Measurements from ENCODE around the gene CCS. TPM values are rescaled to one million over a fixed set of nuclear protein-coding genes. Genes with fewer than 3 reads are reported as not detected.
"Not testable (repeated sequence)": the region's sequence is repeated elsewhere in the genome, so short reads cannot be mapped to it uniquely, and the experiment has no call there.

Gene CCS
- total RNA-seq: 64.9 TPM

GRCh38 chr11:66592457-66593302 is at the start of gene CCS, which contains the start of gene CCDC87:
Gene CCS (plus strand): TSS chr11:66593185. CDS start chr11:66593262, 77 bp downstream.
Gene CCDC87 (minus strand): TSS chr11:66593063. CDS start chr11:66593015, 48 bp downstream.
- DNase-seq (ENCODE audit: low spot score): peak; percentile 99

DNA sequence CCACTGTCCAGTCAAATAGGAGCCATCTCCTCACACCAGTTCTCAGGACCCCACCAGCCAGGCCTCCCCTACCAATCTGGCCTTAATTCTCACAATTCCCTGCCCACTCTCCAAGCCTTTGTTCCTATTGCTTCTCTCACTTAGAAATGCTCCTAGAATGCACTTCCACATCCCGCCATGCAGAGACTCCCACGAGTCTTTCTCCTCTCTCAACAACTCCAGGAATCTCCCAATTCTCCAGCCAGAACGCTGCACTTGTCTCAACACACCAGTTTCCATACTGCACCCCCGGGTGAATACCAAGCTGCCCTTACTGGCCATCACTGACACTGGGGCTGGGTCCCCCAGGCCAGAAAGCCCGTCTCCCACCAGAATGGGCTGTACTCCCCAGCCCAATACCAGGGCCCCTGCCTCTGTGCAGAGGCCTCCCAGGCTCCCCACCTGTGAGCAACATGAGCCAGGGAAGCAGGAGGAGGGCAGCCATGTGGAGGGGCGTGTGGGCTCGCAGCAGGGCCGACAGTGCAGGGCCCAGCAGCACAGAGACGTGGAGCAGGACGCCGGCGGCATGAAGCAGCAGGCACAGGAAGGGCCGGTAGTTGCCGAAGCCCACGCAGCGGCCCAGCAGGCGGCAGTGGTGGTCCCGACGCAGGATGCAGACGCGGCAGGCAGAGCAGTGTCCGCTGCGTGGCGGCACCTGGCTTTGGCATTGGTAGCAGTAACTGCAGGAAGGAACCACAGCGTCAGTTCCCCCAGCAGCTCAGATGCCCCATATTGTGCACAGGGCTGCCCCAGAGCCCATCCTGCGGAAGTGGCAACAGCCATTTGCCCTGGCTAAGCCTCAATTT is 49.5 kb upstream of the CCS start:
- peak; percentile 45 for DNase-seq (ENCODE audit: low spot score)

DNA sequence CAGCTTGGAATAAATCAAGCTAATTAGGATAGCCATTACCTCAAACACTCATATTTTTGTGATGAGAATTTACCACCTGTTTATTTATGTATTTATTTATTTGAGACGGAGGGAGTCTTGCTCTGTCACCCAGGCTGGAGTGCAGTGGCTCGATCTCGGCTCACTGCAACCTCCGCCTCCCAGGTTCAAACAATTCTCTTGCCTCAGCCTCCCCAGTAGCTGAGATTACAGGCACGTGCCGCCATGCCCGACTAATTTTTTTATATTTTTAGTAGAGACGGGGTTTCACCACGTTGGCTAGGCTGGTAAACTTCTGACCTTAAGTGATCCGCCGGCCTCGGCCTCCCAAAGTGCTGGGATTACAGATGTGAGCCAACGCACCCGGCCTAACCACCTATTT is 48.0 kb upstream of the CCS start:
- DNase-seq (ENCODE audit: low spot score): not testable (repeated sequence)

- DNase-seq (ENCODE audit: low spot score): peak; percentile 97
Observed at GRCh38 chr11:66545701-66546367, 47.2 kb upstream of the CCS start, which contains the start of gene ZDHHC24. Gene ZDHHC24 (minus strand): TSS chr11:66546048. CDS start chr11:66546003, 45 bp downstream.

DNA sequence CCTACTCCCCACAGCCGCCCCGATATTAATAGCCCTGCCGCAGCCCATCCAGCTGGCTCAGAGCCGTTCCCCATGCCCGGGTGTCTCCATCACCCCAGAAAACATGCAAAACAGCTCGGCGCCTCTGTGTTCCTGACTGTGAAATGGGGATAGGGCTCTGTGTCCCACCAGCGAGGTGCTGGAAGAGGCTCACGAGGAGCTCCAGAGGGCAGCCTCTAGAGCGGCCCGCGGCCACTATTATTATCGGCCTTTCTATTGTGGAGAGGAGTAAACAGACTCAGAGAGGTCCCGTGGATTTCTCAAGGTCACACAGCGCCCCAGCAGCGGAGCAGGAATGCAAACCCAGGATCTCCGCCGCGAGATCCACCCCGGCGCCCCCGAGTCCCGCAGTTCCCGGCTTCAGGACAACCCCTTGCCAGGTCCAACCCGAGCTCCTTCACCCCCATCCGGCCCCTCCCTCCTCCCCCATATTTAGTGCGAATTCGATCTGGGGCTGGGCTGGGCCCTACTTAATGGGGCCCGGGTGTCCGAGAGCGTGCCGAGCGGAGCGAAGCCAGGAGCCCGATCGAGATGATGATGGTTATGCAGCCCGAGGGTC is 46.5 kb upstream of the CCS start, which contains the start of gene ACTN3:
ACTN3 (plus strand) TSS at position 536 of the 598 bp plus-strand sequence; CDS start at position 571, 35 bp downstream.
- peak; percentile 22 for DNase-seq (ENCODE audit: low spot score)

DNA sequence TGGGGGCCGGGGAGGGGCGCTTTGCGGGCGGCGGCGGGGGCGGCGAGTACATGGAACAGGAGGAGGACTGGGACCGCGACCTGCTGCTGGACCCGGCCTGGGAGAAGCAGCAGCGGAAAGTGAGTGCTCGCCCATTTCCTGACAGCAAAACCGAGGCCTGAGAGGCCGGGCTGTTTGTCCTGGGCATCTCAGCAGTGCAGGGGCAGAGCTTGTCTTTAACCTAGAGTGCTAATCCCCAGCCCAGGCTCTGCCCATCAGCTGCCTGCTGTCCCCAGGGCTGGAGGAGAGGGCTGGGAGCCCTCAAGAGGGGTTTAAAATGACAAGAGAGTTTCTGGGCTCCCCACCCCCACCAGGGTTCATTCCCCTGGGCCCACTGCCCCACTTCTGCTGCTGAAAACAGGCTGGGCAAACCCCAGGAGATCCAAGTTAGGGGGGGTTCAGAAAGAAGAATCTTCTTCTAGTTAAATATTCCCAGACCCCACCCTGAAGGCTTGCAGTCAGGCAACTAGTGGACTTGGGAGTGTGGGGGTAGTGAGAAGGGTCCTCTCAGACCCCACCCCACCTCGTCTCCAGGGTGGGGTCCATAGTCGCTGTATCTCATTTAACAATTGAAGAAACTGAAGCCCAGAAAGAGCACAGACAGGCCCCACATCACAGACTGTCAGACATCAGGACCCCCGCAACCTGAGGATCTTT is 45.9 kb upstream of the CCS start:
- no peak for DNase-seq (ENCODE audit: low spot score)

DNA sequence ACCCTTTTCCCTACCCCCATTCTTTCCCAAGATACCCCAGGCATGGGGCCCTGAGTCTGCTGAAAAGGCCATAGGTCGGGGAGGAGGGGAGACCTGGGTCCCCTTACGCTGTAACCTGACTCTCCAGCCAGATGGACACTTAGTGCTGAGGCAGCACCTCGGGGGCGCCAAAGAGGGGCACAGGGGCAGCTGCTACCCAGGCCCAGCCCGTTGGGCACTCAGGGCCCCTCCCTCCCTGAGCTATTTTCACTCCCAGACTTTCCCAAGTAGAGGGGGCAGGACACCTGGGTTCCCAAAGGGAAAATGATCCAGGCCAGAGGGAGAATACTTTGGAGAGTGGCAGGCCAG is 45.3 kb upstream of the CCS start:
- DNase-seq (ENCODE audit: low spot score): no peak

GRCh38 chr11:66548041-66548440 is 44.9 kb upstream of the CCS start:
- DNase-seq (ENCODE audit: low spot score): no peak

- DNase-seq (ENCODE audit: low spot score): no peak
Observed at GRCh38 chr11:66548774-66549630, 44.0 kb upstream of the CCS start.

- no peak for DNase-seq (ENCODE audit: low spot score)
Observed at GRCh38 chr11:66549696-66550095, 43.3 kb upstream of the CCS start.

DNA sequence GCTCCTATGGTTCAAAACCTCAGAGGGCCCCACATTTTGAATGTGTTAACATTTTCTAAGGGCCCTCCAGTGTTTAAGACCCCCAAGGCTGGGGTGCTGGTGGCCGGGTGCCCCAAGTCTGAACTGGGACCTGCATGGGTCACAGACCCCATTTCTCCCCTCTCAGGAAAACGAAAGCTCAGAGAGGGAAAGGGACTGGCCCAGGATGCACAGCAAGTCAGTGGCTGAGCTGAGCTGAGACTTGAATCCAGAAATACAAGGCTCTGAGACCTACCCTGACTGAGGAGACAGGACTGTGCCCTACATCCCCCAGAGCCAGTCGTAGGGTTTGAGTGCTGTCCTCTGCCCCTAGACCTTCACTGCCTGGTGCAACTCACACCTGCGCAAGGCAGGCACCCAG is 42.1 kb upstream of the CCS start:
- no peak for DNase-seq (ENCODE audit: low spot score)

DNA sequence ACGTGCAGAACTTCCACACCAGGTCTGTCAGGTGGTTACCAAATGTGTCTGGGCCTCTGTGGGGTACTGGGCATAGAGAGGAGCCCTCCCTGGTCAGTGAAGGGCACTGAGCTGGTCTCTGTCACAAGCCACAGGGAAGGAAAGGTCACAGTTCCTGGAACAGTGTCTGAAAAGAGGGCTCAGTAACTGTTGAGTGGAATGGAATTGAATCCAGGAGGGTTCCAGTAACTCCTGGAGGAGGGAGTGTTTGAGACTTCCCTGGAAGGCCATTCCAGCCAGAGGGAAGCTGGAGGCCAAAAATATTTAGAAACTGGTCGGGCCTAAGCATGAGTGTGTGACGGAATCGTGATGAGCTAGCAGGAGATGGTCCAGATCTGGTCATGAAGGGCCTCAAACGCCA is 38.4 kb upstream of the CCS start:
- no peak for DNase-seq (ENCODE audit: low spot score)

DNA sequence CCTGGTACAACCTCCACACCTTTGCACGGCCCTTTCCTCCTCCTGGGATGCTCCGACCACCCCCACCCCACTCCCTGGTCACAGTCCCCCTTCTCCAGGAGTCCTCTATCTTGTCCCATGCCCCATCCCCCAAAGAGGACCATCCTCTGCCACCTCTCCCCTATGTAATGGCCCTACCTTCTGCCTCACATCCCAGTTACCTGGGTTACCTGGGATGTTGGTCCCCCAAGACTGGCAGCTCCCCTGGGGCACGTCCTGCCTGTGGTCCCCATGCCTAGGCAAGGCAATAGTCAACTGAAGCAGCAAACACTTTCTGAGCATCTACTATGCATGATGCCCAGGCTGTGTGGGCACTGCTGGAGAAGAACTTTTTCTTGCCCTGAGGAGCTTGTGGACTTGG is 37.6 kb upstream of the CCS start:
- no peak for DNase-seq (ENCODE audit: low spot score)

DNA sequence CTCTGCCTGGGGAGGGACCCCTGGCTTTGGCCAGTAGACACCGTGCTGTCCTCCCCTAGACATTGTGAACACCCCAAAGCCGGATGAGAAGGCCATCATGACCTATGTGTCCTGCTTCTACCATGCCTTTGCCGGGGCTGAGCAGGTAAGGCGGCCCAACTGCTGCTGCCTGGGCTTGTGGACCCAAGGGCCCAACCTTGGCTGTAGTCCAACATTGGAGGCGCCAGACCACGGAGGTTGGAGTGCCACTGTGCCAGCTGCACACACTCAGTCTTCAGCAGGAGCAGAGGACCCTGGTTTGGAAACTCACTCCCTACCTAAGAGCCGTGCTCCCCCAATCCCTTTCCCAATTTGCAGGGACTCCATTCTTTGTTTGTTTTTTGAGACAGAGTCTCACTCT is 36.9 kb upstream of the CCS start:
- no peak for DNase-seq (ENCODE audit: low spot score)

DNA sequence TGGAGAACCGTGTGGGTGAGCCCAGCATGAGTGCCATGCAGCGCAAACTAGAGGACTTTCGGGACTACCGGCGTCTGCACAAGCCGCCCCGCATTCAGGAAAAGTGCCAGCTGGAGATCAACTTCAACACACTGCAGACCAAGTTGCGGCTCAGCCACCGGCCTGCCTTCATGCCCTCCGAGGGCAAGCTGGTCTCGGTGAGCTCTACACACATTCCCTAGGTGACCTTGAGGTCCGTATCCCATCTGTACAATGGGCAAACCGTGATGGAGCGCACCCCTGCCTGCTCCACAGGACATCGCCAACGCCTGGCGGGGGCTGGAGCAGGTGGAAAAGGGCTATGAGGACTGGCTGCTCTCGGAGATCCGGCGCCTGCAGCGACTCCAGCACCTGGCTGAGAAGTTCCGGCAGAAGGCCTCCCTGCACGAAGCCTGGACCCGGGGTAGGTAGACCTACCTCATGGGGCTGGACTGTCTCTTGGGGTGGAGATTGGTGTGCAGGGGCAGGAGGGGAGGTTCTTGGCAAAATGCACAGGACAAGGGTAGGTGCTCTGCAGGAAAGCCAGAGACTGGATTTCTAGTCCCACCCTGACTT is 35.2 kb upstream of the CCS start:
- DNase-seq (ENCODE audit: low spot score): no peak

DNA sequence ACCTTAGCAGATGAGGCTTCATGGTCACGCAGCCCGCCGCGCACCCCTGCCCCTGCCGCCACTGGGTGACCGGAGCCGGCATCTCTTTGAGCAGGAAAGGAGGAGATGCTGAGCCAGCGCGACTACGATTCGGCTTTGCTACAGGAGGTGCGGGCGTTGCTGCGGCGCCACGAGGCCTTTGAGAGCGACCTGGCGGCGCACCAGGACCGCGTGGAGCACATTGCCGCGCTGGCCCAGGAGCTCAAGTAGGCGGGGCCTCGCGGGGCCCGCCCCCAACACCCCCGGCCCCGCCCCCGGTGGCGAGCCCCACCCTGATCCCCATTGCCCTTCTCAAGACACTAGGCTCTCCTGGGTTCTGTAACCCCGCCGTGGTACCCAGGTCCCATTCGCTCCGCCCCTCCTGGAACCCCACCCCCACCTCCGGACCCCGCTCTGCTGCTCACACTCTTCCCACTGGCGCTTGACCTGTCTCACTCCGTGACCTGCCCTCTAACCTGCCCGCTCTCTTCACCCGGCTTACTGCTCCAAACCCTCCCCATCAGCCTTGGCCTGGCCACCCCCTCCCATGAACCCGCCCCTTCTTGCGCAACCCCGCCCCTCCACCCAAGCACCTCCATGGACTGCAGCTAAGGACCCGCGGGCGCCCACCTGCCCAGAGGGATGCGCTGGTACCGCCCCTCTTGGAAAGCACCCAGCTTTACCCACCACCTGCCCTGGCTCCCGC is 33.7 kb upstream of the CCS start:
- DNase-seq (ENCODE audit: low spot score): no peak

DNA sequence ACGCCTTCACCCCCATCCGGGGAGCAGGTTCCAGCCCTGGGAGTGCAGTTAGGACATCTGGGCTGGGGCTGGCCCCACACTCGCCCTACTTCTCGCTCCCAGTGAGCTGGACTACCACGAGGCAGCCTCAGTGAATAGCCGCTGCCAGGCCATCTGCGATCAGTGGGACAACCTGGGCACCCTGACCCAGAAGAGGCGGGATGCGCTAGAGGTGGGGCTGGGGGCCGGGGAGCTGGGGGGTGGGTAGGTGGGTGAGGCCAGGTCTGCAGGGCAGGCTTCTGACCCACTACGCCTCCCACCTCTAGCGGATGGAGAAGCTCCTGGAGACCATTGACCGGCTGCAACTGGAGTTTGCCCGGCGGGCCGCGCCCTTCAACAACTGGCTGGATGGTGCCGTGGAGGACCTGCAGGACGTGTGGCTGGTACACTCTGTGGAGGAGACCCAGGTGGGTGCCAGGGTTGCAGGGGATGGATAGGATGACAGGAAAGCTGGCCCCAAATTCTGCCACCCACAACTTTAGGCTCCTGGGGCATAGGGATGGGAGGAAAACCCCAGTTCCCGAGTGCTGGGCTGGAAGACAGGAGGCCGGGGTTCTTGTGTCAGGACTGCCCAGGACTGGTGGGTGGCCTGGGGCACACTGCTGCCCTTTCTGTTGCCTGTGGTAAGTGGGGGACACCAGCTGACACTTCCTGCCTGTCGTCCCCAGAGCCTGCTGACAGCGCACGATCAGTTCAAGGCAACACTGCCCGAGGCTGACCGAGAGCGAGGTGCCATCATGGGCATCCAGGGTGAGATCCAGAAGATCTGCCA is 32.9 kb upstream of the CCS start:
- no peak for DNase-seq (ENCODE audit: low spot score)
